ENCODE results near the gene TMPRSS2. TPM values are rescaled to one million over a fixed set of nuclear protein-coding genes. Genes with fewer than 3 reads are reported as not detected.
"Not testable (repeated sequence)": the region's sequence is repeated elsewhere in the genome, so short reads cannot be mapped to it uniquely, and the experiment has no call there.

The TMPRSS2 gene
- total RNA-seq, 1 donor: not detected

DNA sequence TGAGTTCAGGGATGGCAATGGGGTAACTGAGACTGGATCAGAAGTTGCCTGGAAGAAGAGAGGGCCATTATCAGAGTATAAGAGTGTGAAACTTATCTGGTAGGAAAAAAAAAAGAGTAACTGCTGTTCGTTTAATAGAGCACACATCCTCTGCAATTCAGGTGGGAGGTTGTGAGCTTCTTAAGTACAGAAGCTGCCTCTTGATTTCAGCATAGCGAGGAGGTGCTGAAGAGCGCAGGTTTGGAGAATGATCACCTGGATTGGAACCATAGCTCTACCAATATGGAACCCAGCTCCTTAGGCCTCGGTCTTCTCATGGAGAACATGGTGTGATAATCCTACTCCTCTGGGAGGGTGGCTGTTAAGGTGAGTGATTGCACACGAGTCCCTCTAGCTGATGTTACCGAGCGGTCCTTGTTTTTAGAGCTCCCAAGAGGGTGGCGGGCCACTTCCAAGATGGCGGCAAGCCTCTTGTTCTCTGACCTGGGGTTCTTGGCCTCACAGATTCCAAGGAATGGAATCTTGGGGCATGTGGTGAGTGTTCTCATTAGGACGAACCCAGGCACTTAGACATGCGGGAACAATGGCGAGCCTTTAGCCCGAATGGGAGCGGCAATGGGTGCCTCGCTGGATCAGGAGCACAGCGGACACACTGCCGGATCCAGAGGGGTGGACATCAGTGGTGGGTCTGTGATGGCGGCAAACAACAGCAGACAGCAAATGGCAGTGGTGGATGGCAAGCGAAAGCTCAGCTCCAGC lies 85.2 kb downstream of the TMPRSS2 start:
- Histone ChIP-seq H3K4me1 (ENCODE audit: insufficient read depth, low read length) (peaks cover 74% of the 10 kb centered on the region), H3K27me3 (ENCODE audit: insufficient read depth, low read length) (no peaks in the 10 kb centered on the region), H3K9me3 (ENCODE audit: low read depth, low read length) (no peaks in the 10 kb centered on the region), H3K4me3 (ENCODE audit: low read length) (no peak overlapping the region)

DNA sequence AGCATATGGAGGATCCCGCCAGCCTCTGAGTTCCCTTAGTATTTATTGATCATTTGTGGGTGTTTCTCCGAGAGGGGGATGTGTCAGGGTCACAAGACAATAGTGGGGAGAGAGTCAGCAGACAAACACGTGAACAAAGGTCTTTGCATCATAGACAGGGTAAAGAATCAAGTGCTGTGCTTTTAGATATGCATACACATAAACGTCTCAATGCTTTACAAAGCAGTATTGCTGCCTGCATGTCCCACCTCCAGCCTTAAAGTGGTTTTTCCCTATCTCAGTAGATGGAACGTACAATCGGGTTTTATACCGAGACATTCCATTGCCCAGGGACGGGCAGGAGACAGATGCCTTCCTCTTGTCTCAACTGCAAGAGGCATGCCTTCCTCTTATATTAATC lies 87.0 kb downstream of the TMPRSS2 start:
- H3K4me1 ChIP-seq (ENCODE audit: insufficient read depth, low read length): peaks cover 63% of the 10 kb centered on the region
- H3K27me3 ChIP-seq (ENCODE audit: insufficient read depth, low read length); H3K4me3 ChIP-seq (ENCODE audit: low read length); H3K9me3 ChIP-seq (ENCODE audit: low read depth, low read length): not testable (repeated sequence)

DNA sequence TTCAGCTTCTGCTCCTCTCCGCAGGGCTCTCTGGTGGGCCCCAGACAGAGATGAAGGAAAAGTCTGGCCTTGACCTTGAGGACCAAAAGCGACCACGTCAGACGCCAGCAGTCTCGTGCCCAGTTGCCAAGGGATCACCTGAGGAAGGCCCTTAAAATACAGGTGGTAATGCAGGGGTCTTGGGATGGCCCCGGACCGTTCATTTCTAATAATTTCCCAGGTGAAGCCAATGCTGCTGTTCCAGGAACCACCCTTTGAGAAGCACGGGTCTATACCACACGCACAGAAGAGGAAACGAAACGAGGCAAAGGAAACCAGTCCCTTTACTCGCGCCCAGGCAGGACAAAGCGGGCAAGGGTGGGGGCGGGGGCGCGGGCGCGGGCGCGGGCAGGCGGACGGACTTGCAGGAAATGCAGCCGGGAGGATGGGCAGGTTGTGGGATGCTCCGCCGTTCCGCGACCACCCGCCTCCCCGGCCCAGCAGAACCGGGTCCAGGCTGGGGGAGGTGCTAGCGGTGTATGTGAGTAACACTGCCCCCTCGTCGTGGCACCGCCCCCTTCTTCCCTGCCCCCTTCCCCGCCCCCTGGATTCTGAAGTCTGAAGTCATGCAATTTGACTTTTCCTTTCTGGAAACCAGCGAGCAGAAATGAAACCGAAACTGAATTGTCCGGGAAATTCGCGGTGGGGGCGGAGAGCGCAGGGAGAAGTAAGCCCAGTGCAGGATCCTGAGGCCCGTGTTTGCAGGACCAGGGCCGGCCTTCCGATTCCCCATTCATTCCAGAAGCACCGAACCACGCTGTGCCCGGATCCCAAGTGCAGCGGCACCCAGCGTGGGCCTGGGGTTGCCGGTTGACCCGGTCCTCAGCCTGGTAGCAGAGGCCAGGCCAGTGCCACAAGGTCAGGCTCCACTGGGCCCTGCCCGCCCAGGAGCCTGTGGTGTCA lies 87.8 kb downstream of the TMPRSS2 start:
- no peaks in the 10 kb centered on the region for H3K9me3 ChIP-seq (ENCODE audit: low read depth, low read length)
- H3K4me3 ChIP-seq (ENCODE audit: low read length): peak overlapping the region; percentile 53
- peaks cover 57% of the 10 kb centered on the region for H3K4me1 ChIP-seq (ENCODE audit: insufficient read depth, low read length)
- no peaks in the 10 kb centered on the region for H3K27me3 ChIP-seq (ENCODE audit: insufficient read depth, low read length)

DNA sequence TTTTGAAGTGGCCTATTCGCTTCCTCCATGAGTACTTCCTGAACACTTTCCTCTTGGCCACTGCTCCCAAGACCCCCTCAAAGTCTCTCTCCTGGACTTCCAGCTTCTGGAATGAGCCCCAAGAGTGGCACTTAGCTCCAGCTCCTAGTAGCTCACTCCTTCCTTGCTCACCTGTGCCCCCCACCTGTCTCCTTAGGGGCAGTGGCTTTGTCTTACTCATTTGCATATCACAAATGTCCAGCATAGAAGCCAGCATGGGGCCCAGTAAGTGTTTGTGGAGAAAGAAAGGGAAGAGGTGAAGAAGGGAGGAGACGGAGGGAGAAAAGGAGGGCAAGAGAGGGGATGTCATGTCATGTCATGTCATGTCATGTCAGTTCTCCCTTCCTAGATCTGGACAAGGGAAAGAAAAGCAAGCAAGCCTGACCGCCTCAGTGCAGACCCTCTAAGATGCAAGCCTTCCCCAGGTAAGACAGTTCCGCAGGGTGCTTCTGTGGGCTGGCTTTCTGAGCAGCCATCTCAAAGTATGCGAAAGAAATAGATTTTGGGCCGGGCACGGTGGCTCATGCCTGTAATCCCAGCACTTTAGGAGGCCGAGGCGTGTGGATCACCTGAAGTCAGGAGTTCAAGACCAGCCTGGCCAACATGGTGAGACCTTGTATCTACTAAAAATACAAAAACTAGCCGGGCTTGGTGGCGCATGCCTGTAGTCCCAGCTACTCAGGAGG lies 88.8 kb downstream of the TMPRSS2 start:
- Histone ChIP-seq H3K27me3 (ENCODE audit: insufficient read depth, low read length) (no peaks in the 10 kb centered on the region), H3K9me3 (ENCODE audit: low read depth, low read length) (no peaks in the 10 kb centered on the region), H3K4me1 (ENCODE audit: insufficient read depth, low read length) (peaks cover 46% of the 10 kb centered on the region), H3K4me3 (ENCODE audit: low read length) (no peak overlapping the region)

- Histone ChIP-seq H3K4me1 (ENCODE audit: insufficient read depth, low read length) (peaks cover 39% of the 10 kb centered on the region), H3K27me3 (ENCODE audit: insufficient read depth, low read length) (no peaks in the 10 kb centered on the region), H3K4me3 (ENCODE audit: low read length) (no peak overlapping the region), H3K9me3 (ENCODE audit: low read depth, low read length) (no peaks in the 10 kb centered on the region)
Observed at GRCh38 chr21:41418393-41418792, 89.6 kb downstream of the TMPRSS2 start.

DNA sequence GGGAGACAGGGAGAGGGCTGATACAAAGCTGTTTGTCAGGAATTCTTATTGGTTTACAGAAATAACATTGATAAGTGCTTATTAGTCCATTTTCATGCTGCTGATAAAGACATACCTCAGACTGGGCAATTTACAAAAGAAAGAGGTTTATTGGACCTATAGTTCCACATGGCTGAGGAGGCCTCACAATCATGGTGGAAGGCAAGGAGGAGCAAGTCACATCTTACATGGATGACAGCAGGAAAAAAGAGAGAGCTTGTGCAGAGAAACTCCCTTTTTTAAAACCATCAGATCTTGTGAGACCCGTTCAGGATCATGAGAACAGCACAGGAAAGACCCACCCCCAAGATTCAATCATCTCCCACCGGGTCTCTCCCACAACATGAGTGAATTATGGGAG lies 90.5 kb downstream of the TMPRSS2 start:
- H3K27me3 ChIP-seq (ENCODE audit: insufficient read depth, low read length); H3K9me3 ChIP-seq (ENCODE audit: low read depth, low read length); H3K4me3 ChIP-seq (ENCODE audit: low read length): not testable (repeated sequence)
- H3K4me1 ChIP-seq (ENCODE audit: insufficient read depth, low read length): peaks cover 30% of the 10 kb centered on the region

Other genes starting within 250 kb of the TMPRSS2 start
- gene FAM3B, start 191.4 kb downstream of the TMPRSS2 start, total RNA-seq: 0.73 TPM
- 32.6 TPM for gene MX2, start 146.1 kb downstream of the TMPRSS2 start, total RNA-seq
- 77.8 TPM for gene MX1, start 81.9 kb downstream of the TMPRSS2 start, total RNA-seq